BLaER1 treated with 17β-estradiol and CSF1 and Interleukin-3, amounts not matched to agents 10 nM and 100 nM (cell line): ENCODE results near the gene SEC61B.
A peak's percentile ranks its signal among the peaks of the same experiment; 100 is the strongest.

Experiments
- H3K27ac ChIP-seq, 11 experiments: shearing (Covaris generic); formaldehyde crosslinking; 2 replicates each; pipeline ENCODE4 v1.8.1; 2022
- H3K27me3 ChIP-seq, 11 experiments: shearing (Covaris generic); formaldehyde crosslinking; 2 replicates each; pipeline ENCODE4 v1.8.1; 2022
- H3K36me3 ChIP-seq, 11 experiments: shearing (Covaris generic); formaldehyde crosslinking; 2 replicates each; pipeline ENCODE4 v1.8.1; 2022
- H3K4me1 ChIP-seq, 10 experiments: shearing (Covaris generic); formaldehyde crosslinking; 2 replicates each; pipeline ENCODE4 v1.8.1; 2022
- H3K4me2 ChIP-seq, 11 experiments: shearing (Covaris generic); formaldehyde crosslinking; 2 replicates each; pipeline ENCODE4 v1.8.1; 2022
- H3K4me3 ChIP-seq, 10 experiments: shearing (Covaris generic); formaldehyde crosslinking; 2 replicates each; pipeline ENCODE4 v1.8.1; 2022
- H3K9ac ChIP-seq, 11 experiments: shearing (Covaris generic); formaldehyde crosslinking; 2 replicates each; pipeline ENCODE4 v1.8.1; 2022
- H3K9me3 ChIP-seq, 11 experiments: shearing (Covaris generic); formaldehyde crosslinking; replicated peaks in 1 of 11; 2 replicates each; pipeline ENCODE4 v1.8.1; 2022
- H4K20me1 ChIP-seq, 11 experiments: shearing (Covaris generic); formaldehyde crosslinking; 2 replicates each; pipeline ENCODE4 v1.8.1; 2022
- Cebpa-rat ChIP-seq, 11 experiments: shearing (Covaris generic); IDR thresholded peaks; 2 replicates each; pipeline ENCODE4 v1.8.1; 2022

SEC61B gene

DNA sequence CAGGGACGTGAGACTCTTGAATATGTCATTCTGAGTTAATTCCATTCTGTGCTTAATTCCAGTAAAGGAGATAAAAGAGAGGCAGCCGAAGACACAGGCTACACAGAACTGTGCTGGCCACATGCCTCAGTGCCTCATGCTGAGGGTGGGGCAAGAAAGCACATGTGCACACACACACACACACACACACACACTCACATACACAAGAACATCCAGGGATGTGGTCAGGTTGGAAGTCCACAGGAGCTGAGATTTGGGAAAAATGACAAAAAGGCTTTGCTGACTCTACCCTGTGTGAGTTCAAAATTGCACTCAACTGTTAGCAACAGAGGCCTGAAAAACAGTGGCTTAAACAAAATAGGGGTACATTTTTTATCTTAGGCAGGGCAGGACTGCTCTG is 40.9 kb upstream of the SEC61B start:
- Histone ChIP-seq H3K4me1 (peaks cover 25 to 96% (median 41%) of the 10 kb centered on the region in 10 experiments), H3K9ac (peak overlapping the region in 4 of 11 experiments; percentile 2 to 59 (median 38); a peak in 6 of 22 replicates), H3K27me3 (no peaks in the 10 kb centered on the region), H3K4me2 (peak overlapping the region; percentile 38 to 80 (median 71)), H3K9me3 (no peaks in the 10 kb centered on the region), H4K20me1 (no peaks in the 10 kb centered on the region), H3K27ac (peak overlapping the region in 10 of 11 experiments; percentile 34 to 93 (median 60); a peak in 15 of 22 replicates), H3K4me3 (no peak overlapping the region), H3K36me3 (no peaks in the 10 kb centered on the region)
- TF ChIP-seq Cebpa-rat (IDR thresholded peaks at IDR 0.05): no peak

DNA sequence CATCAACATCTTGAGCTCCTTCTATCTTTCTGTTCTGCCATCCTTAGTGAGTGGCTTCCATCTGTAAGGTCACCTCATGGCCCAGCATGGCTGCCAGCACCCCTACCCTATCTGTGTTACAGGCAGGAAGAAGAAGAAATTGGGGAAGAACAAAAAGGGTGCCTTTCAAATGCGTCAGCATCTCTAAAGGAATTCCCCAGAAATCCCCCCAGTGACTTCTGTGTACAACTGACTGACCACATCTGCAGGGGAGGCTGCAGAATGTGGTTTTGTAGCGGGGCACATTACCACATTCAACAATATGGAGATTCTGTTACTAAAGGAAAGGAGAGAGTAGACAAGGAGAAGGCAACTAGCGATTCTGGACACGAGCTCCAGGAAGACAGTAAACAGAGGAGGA is 40.5 kb upstream of the SEC61B start:
- Histone ChIP-seq H3K9ac (peak overlapping the region in 7 of 11 experiments; percentile 2 to 84 (median 63); a peak in 9 of 22 replicates), H3K4me1 (peaks cover 25 to 96% (median 42%) of the 10 kb centered on the region in 10 experiments), H3K4me2 (peak overlapping the region; percentile 38 to 80 (median 71)), H3K27me3 (no peaks in the 10 kb centered on the region), H3K4me3 (no peak overlapping the region), H3K9me3 (no peaks in the 10 kb centered on the region), H3K36me3 (no peaks in the 10 kb centered on the region), H3K27ac (peak overlapping the region in 10 of 11 experiments; percentile 34 to 93 (median 62); a peak in 16 of 22 replicates), H4K20me1 (no peaks in the 10 kb centered on the region)
- no peak for TF ChIP-seq Cebpa-rat (IDR thresholded peaks at IDR 0.05)

DNA sequence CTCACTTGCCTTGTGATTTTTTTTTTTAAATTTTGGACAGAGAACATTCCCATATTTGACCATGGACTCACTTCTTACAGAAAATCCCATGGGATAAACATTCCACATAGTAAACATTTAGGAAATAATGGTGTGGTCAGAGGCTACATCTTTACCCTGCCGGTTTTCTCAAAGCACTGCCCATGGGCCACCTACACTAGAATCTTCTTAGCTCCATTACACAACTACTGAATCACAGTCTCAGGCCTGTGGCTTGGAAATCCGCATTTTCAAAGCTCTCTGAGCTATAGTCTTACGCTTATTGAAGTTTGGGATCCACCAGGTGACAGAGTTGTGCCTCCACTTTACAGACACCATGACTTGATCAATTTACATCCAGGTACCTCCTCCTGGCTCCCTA is 39.7 kb upstream of the SEC61B start:
- Histone ChIP-seq H3K27me3 (no peaks in the 10 kb centered on the region), H3K4me2 (peak overlapping the region; percentile 38 to 80 (median 71)), H3K4me3 (no peak overlapping the region), H4K20me1 (no peaks in the 10 kb centered on the region), H3K9me3 (no peaks in the 10 kb centered on the region), H3K9ac (peak overlapping the region in 5 of 11 experiments; percentile 26 to 84 (median 72); a peak in 7 of 22 replicates), H3K27ac (peak overlapping the region in 8 of 11 experiments; percentile 34 to 93 (median 71); a peak in 14 of 22 replicates), H3K36me3 (no peaks in the 10 kb centered on the region), H3K4me1 (peaks cover 32 to 96% (median 49%) of the 10 kb centered on the region in 10 experiments)
- TF ChIP-seq Cebpa-rat (IDR thresholded peaks at IDR 0.05): no peak

DNA sequence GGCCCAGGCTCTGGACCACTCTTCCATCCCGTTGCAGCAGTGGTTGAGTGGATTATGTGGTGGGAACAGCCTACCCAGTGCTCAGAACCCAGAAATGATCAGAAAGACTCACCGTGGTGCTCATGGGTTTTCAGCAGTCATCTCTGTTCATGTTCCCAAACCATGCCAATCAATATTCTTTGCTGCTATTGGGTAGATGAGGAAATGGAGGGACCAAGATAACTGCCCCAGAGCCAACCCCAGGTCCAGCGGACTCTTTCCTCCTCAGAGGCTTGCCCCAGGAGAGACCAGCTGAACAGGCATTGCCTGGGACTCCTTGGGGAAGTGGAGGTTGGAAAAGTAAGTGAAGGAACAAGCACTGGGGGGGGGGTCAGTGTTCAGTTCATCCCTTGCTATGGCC is 38.5 kb upstream of the SEC61B start:
- Histone ChIP-seq H3K27ac (peak overlapping the region; percentile 43 to 76 (median 65); a peak in 20 of 22 replicates), H3K9ac (peak overlapping the region in 10 of 11 experiments; percentile 29 to 71 (median 62); a peak in 13 of 22 replicates), H3K4me1 (peaks cover 39 to 92% (median 55%) of the 10 kb centered on the region in 10 experiments), H3K4me2 (peak overlapping the region in 10 of 11 experiments; percentile 19 to 80 (median 70); a peak in 19 of 22 replicates), H3K4me3 (no peak overlapping the region), H3K9me3 (no peaks in the 10 kb centered on the region), H4K20me1 (no peaks in the 10 kb centered on the region), H3K36me3 (no peaks in the 10 kb centered on the region), H3K27me3 (no peaks in the 10 kb centered on the region)
- no peak for TF ChIP-seq Cebpa-rat (IDR thresholded peaks at IDR 0.05)

DNA sequence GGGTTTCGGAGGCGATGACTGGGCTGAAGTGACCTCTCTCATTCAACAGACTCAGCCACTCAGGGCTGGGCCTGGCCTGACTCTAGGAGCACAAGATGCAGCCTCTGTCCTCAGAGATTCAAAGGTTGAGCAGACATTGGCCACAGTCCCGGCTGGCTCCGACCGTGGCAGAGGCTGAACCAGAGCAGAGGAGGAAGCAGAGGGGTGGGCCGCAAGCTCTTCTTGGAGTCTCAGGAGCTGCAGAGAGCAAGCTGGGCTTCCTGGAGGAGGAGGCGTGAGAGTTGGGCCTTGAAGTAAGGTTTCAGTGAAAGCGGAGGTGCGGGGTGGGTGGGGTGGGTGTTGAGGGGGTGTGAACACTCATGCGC is 38.0 kb upstream of the SEC61B start:
- Histone ChIP-seq H3K36me3 (no peaks in the 10 kb centered on the region), H3K9ac (peak overlapping the region in 10 of 11 experiments; percentile 29 to 71 (median 63); a peak in 17 of 22 replicates)

DNA sequence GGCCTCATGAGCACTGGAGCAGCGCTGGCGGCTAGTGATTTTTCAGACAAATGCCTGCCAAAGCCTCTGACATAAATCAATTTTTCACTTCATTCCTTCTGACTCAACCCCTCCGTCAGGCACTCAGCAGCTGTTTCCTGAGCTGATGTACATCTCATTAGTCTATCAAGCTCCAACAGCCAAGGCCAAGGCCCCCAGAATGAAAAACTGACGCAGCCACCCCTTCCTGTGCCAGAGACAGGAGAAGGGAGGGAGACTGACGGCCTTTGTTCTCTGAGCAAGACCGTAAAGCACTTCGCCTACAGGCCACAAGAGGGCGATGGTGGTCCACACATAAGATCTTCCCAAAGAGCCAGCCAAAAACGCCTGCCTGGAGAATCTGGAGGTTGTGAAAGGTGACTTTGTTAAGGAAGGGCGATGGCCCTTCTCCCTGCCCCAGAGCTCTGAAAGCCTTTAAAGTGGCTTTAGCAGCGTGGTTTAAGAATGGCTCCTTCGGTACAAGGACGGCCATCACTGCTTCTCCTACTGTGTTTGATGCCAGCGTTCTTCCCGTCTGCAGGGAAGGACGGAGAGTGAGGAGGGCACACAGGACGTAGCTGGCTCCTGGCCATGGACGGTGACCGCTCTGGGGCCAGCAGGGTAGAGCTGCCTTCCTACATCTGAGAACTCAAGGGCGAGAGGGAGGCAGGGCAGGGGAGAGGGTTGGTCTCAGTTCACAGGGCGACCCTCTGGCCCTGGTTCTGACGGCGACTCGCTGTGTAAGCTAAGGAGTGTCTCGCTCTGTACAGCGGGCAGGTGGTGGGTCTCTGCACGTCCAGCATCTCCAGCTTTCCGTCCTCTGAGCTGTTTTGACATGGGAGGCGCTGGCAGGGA is 37.4 kb upstream of the SEC61B start:
- H3K36me3 ChIP-seq: no peaks in the 10 kb centered on the region
- peak overlapping the region; percentile 25 to 71 (median 63); a peak in 18 of 22 replicates for H3K9ac ChIP-seq
- TF ChIP-seq Cebpa-rat (IDR thresholded peaks at IDR 0.05): no peak
- peak overlapping the region; percentile 25 to 82 (median 68) for H3K4me2 ChIP-seq
- peak overlapping the region; percentile 35 to 76 (median 65); a peak in 20 of 22 replicates for H3K27ac ChIP-seq
- peak overlapping the region in 1 of 10 experiments; percentile 13; a peak in 1 of 20 replicates for H3K4me3 ChIP-seq
- no peaks in the 10 kb centered on the region for H4K20me1 ChIP-seq
- no peaks in the 10 kb centered on the region for H3K27me3 ChIP-seq
- peaks cover 39 to 81% (median 55%) of the 10 kb centered on the region in 10 experiments for H3K4me1 ChIP-seq
- no peaks in the 10 kb centered on the region for H3K9me3 ChIP-seq

More for the DNA sequence above, 38.0 kb upstream of the SEC61B start:
- H4K20me1 ChIP-seq: no peaks in the 10 kb centered on the region
- H3K4me2 ChIP-seq: peak overlapping the region in 10 of 11 experiments; percentile 47 to 80 (median 70); a peak in 19 of 22 replicates
- no peaks in the 10 kb centered on the region for H3K9me3 ChIP-seq
- no peak for TF ChIP-seq Cebpa-rat (IDR thresholded peaks at IDR 0.05)
- no peaks in the 10 kb centered on the region for H3K27me3 ChIP-seq
- no peak overlapping the region for H3K4me3 ChIP-seq
- H3K27ac ChIP-seq: peak overlapping the region; percentile 43 to 76 (median 65); a peak in 20 of 22 replicates
- peaks cover 39 to 87% (median 55%) of the 10 kb centered on the region in 10 experiments for H3K4me1 ChIP-seq

DNA sequence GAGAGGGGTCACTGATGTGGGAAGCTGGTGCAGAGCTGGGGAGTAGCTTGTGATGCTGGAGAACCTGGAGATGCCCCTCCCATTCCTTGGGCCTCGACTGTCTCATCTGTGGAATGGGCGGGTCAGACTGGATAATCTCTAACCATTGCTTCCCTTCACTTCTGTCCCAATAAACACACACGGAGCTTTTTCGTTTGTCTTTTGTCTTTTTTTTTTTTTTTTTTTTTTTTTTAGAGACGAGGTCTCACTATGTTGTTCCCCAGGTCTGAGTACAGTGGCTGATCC is 36.8 kb upstream of the SEC61B start:
- Histone ChIP-seq H3K27ac (peak overlapping the region in 8 of 11 experiments; percentile 31 to 76 (median 64); a peak in 10 of 22 replicates), H3K9ac (peak overlapping the region in 5 of 11 experiments; percentile 36 to 71 (median 63); a peak in 6 of 22 replicates), H3K36me3 (no peaks in the 10 kb centered on the region), H3K4me3 (no peak overlapping the region), H4K20me1 (no peaks in the 10 kb centered on the region), H3K4me1 (peaks cover 39 to 79% (median 57%) of the 10 kb centered on the region in 10 experiments), H3K9me3 (no peaks in the 10 kb centered on the region), H3K27me3 (no peaks in the 10 kb centered on the region), H3K4me2 (peak overlapping the region in 9 of 11 experiments; percentile 44 to 82 (median 68); a peak in 14 of 22 replicates)
- TF ChIP-seq Cebpa-rat (IDR thresholded peaks at IDR 0.05): no peak

DNA sequence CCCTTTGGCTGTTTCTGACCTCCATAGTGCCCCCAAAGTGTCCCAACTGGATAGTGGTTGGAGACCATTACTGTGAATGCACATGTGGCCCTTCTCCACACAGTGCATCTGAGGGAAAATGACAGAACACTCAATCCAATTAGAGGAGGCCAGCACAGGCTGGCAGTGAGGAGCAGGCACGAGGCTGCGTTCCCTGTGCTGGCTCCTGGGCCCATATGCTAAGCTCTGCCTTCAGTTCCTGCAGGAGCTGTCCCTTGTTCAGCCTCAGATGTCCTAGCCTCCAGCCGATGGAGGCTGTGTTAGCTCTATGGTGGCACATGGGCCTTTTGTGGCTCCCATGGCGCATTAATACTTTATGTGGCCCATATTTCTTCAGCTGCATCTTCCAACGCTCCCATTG is 36.1 kb upstream of the SEC61B start:
- Histone ChIP-seq H3K27me3 (no peaks in the 10 kb centered on the region), H4K20me1 (no peaks in the 10 kb centered on the region), H3K4me3 (no peak overlapping the region), H3K9me3 (no peaks in the 10 kb centered on the region), H3K36me3 (no peaks in the 10 kb centered on the region), H3K4me2 (peak overlapping the region in 1 of 11 experiments; percentile 67; a peak in 1 of 22 replicates), H3K9ac (no peak overlapping the region), H3K4me1 (peaks cover 39 to 73% (median 55%) of the 10 kb centered on the region in 10 experiments), H3K27ac (no peak overlapping the region)
- TF ChIP-seq Cebpa-rat (IDR thresholded peaks at IDR 0.05): no peak

DNA sequence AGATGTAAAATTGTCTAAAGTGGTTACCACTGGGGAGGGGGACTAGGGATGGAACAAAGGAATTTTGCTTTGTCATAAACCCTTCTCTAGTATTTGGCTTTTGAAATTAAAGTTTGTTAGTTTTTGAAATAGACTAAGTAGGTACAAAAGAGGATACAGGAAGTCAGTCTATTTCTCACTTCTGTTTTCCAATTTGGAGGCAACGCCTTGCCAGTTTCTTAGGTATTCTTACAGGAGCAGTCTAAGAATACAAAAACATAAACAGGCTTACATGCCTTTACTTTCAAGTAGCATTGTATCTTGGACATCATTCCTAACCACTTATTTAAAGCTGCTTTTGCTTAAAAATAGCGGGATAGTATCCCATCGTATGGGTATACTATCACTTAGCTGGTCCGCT is 34.8 kb upstream of the SEC61B start:
- Histone ChIP-seq H3K9me3 (no peaks in the 10 kb centered on the region), H3K27me3 (no peaks in the 10 kb centered on the region), H3K36me3 (no peaks in the 10 kb centered on the region), H3K4me2 (peak overlapping the region; percentile 24 to 70 (median 45); a peak in 21 of 22 replicates), H3K4me3 (no peak overlapping the region), H3K4me1 (peaks cover 25 to 59% (median 42%) of the 10 kb centered on the region in 10 experiments), H3K9ac (no peak overlapping the region), H3K27ac (peak overlapping the region in 4 of 11 experiments; percentile 7 to 55 (median 24); a peak in 4 of 22 replicates), H4K20me1 (no peaks in the 10 kb centered on the region)
- TF ChIP-seq Cebpa-rat (IDR thresholded peaks at IDR 0.05): no peak
